PFSK-1 (cell line): ENCODE results near the gene GNGT1.
A peak's percentile ranks its signal among the peaks of the same experiment; 100 is the strongest.

ENCODE experiments used
- FOXP2 ChIP-seq: optimal IDR thresholded peaks from 2 replicates; pipeline ENCODE3; 2011; ENCODE audit warnings: borderline replicate concordance, control low read depth, inconsistent platforms; ENCODE audit not compliant: insufficient read depth; ENCODE audit errors: extremely low read length, extremely low read depth
- POLR2AphosphoS5 ChIP-seq: IDR thresholded peaks from 2 replicates; pipeline ENCODE4 v1.6.1; 2012; ENCODE audit warnings: low read depth, mild to moderate bottlenecking, control low read depth, low read length, moderate library complexity
- REST ChIP-seq, 2 experiments: IDR thresholded peaks; 2 replicates each; pipeline versions ENCODE4 v1.6.1 to v1.8.0; 2011 to 2012; ENCODE audit warnings: low read depth in 2 of 2, low read length in 2 of 2, control low read depth in 1 of 2, inconsistent platforms in 1 of 2, mild to moderate bottlenecking in 1 of 2, moderate library complexity in 1 of 2; ENCODE audit not compliant: insufficient read depth in 1 of 2
- SIN3A ChIP-seq: IDR thresholded peaks from 2 replicates; pipeline ENCODE4 v1.6.1; 2012; ENCODE audit warnings: mild to moderate bottlenecking, low read length, moderate library complexity, borderline replicate concordance; ENCODE audit not compliant: insufficient read depth
- TAF1 ChIP-seq: IDR thresholded peaks from 2 replicates; pipeline ENCODE4 v1.6.1; 2012; ENCODE audit warnings: low read length, control low read depth, borderline replicate concordance; ENCODE audit not compliant: insufficient read depth

The GNGT1 gene

GRCh38 chr7:93913197-93913596 lies 6.8 kb downstream of the GNGT1 start:
- TF ChIP-seq REST (IDR thresholded peaks at IDR 0.05; ENCODE audit: insufficient read depth in 1 of 2, low read depth in 2 of 2, low read length in 2 of 2) = no peak
- no peak for TF ChIP-seq POLR2AphosphoS5
- no peak for TF ChIP-seq TAF1
- TF ChIP-seq FOXP2 = no peak
- peak; percentile 48; the same call in 1 of the 2 replicates for TF ChIP-seq SIN3A

- TF ChIP-seq TAF1 = no peak
- no peak for TF ChIP-seq REST (IDR thresholded peaks at IDR 0.05; ENCODE audit: insufficient read depth in 1 of 2, low read depth in 2 of 2, low read length in 2 of 2)
- TF ChIP-seq SIN3A = no peak
- no peak for TF ChIP-seq FOXP2
- no peak for TF ChIP-seq POLR2AphosphoS5
Observed at GRCh38 chr7:93914581-93915066, 8.3 kb downstream of the GNGT1 start.

- no peak for TF ChIP-seq TAF1
- no peak for TF ChIP-seq FOXP2
- no peak for TF ChIP-seq POLR2AphosphoS5
- no peak for TF ChIP-seq SIN3A
- no peak for TF ChIP-seq REST (IDR thresholded peaks at IDR 0.05; ENCODE audit: insufficient read depth in 1 of 2, low read depth in 2 of 2, low read length in 2 of 2)
Observed at GRCh38 chr7:93920496-93921182, 14.3 kb downstream of the GNGT1 start.

- TF ChIP-seq REST (IDR thresholded peaks at IDR 0.05; ENCODE audit: insufficient read depth in 1 of 2, low read depth in 2 of 2, low read length in 2 of 2) (no peak), FOXP2 (no peak), TAF1 (no peak), POLR2AphosphoS5 (no peak)
Observed at GRCh38 chr7:93921186-93921585, 14.8 kb downstream of the GNGT1 start.
